Stimulated activated naive CD8-positive, alpha-beta T cell treated with anti-CD3 and anti-CD28 coated beads, Interleukin-15, amount 100 ng/mL, for 72 hours (primary cell): ENCODE results near the gene ZBTB7C.
"Not testable (repeated sequence)": the region's sequence is repeated elsewhere in the genome, so short reads cannot be mapped to it uniquely, and the experiment has no call there.

Source experiments
- ATAC-seq: fragments of 150-1000 bp; cut with Tn5 transposase; 2 replicates; pipeline ENCODE4 v1.10.0; 2021; ENCODE audit warnings: mild to moderate bottlenecking, moderate library complexity
- DNase-seq, 2 donors: peaks; one replicate each; pipeline ENCODE4 v3.0.0; 2021 to 2022
- H3K27ac Mint-ChIP-seq, 2 donors: one replicate each; pipeline ENCODE4 v1.8.0; 2022; ENCODE audit warnings: mild to moderate bottlenecking in 2 of 2, mixed read lengths in 2 of 2, moderate library complexity in 2 of 2
- H3K27me3 Mint-ChIP-seq: one replicate; pipeline ENCODE4 v1.8.0; 2022; ENCODE audit warnings: mixed read lengths
- H3K4me1 Mint-ChIP-seq: one replicate; pipeline ENCODE4 v1.8.0; 2022; ENCODE audit warnings: mild to moderate bottlenecking, mixed read lengths
- H3K4me3 Mint-ChIP-seq, 2 donors: one replicate each; pipeline ENCODE4 v1.8.0; 2022; ENCODE audit warnings: mild to moderate bottlenecking in 2 of 2, mixed read lengths in 2 of 2, moderate library complexity in 1 of 2
- H3K9me3 Mint-ChIP-seq, 2 donors: one replicate each; pipeline ENCODE4 v1.8.0; 2022; ENCODE audit warnings: mixed read lengths in 2 of 2

Gene ZBTB7C

DNA sequence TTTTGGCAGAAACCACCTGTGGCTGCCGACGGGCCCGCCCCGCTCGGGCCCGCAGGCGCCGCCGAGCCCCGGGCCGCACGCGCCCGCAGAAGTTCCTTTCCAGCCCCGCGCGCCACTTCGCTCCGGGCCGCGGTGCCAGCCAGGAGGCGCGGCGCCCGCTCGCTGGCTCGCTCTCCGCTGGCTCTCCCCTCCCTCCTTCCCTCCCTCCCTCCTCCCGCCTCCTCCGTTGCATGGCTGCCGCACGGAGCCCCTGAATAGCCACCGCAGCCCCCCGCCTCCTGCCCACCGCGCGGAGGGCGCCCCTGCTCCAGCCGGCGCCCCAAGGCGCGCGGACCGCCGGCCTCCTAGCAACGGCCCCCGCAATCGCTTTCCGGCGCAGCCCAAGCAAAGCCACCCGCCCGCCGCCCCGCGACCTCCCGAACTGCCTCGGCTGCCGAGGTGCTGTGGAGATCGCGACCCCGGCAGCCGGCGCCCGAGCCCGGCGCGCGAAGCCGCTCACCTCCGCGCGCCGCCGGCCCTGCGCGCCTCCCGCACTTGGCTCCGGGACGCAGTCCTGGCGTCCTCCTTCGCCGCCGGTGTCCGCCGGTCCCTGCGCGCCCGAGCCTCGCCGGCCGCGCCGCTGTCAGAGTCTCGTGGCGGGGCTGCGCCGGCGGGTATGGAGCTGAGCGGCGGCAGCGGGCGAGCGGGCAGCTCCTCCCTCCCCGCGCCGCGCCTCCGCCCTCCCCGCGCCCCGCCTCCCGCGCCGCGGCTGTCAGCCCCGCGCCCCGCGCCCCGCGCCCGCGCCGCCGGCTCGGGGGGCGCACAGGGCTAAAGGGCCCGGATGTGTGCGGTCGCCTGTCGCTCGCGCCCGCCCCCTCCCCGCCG, at the start of gene ZBTB7C:
ZBTB7C (minus strand) TSS at position 657 of the 864 bp plus-strand sequence.
- peak within 1 kb of the TSS; percentile 66 to 75 for H3K4me3 Mint-ChIP-seq
- peak; percentile 12 to 15 for DNase-seq
- peaks cover 79% of the 10 kb centered on the region for H3K27me3 Mint-ChIP-seq
- no peak within 1 kb of the TSS for H3K27ac Mint-ChIP-seq
- H3K9me3 Mint-ChIP-seq: no peaks in the 10 kb centered on the region
- peak; percentile 39 for ATAC-seq
- H3K4me1 Mint-ChIP-seq: peaks cover 6% of the 10 kb centered on the region

DNA sequence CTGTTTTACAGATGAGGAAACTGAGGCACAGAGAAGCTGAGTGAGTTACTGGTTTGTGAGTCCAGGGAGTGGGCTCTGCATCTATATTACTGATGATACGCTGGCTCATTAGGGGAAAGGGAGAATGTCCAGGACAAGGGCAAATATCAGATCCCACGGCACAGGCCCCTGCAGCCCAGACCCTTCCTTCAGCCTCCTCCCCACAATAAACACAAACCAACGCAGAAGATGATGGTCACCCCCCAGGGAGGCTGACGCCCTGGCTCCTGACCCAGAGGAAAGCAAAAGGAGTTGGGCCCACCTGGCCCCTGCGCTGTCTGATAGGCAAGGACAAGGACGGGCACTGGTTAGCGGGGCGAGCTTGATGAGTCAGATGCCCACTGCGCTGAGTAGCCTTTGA, 47.7 kb upstream of the ZBTB7C start:
- DNase-seq (no peak), ATAC-seq (no peak)
- Mint-ChIP-seq H3K27ac (no peak overlapping the region), H3K4me3 (no peak overlapping the region), H3K4me1 (peaks cover 31% of the 10 kb centered on the region), H3K9me3 (no peaks in the 10 kb centered on the region), H3K27me3 (peaks cover 86% of the 10 kb centered on the region)

- no peak overlapping the region for H3K4me3 Mint-ChIP-seq
Observed at GRCh38 chr18:48455555-48456478, 46.6 kb upstream of the ZBTB7C start.

GRCh38 chr18:48454261-48454757, 45.1 kb upstream of the ZBTB7C start:
- Mint-ChIP-seq H3K9me3 (no peaks in the 10 kb centered on the region), H3K4me3 (no peak overlapping the region), H3K4me1 (peaks cover 31% of the 10 kb centered on the region), H3K27ac (no peak overlapping the region), H3K27me3 (peaks cover 83% of the 10 kb centered on the region)
- no peak for DNase-seq
- no peak for ATAC-seq

More at GRCh38 chr18:48455555-48456478, 46.6 kb upstream of the ZBTB7C start:
- ATAC-seq (peak; percentile 83), DNase-seq (peak; percentile 42 to 55)
- H3K4me1 Mint-ChIP-seq: peaks cover 31% of the 10 kb centered on the region
- H3K9me3 Mint-ChIP-seq: no peaks in the 10 kb centered on the region
- peaks cover 83% of the 10 kb centered on the region for H3K27me3 Mint-ChIP-seq
- H3K27ac Mint-ChIP-seq: peak overlapping the region in 1 of 2 donors; percentile 89

DNA sequence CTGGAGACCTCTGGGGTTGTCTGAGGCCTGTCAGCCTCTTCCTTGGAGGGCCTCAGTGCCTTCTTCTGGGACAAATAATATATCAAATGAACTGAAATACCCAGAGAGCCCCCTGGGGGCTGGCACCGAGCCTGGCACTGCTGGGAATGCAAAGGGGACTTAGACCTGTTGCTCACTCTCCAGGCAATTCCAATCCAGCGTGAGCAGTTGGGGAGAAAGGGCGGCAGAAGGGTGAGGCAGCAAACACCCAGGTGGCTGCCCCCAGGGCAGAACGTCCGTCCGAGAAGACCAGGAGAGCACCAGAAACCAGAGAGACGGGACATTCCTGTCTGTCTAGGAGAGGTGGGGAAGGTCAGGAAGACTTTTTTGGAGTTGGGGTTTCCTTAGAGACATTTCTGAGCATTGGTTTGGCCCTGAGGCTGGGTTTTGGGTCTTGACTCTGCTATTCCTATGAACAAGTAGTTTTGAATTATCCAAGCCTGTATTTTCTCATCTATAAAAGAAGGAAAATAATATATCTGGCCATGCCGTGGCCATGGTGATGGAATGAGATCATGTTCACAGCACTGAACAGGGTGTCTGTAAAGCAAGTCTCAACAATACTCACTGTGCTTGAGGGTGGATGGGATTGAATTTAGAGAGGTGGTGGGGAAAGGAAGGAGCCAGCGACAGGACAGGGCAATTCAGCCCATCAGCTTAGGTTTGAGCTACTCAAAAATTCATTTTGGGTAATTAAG, 44.3 kb upstream of the ZBTB7C start:
- H3K4me1 Mint-ChIP-seq: peaks cover 31% of the 10 kb centered on the region
- ATAC-seq: no peak
- no peak overlapping the region for H3K4me3 Mint-ChIP-seq
- DNase-seq: no peak
- no peaks in the 10 kb centered on the region for H3K9me3 Mint-ChIP-seq
- no peak overlapping the region for H3K27ac Mint-ChIP-seq
- H3K27me3 Mint-ChIP-seq: peaks cover 84% of the 10 kb centered on the region

- H3K27me3 Mint-ChIP-seq: peaks cover 88% of the 10 kb centered on the region
- no peak for ATAC-seq
- no peak overlapping the region for H3K27ac Mint-ChIP-seq
- H3K9me3 Mint-ChIP-seq: no peaks in the 10 kb centered on the region
- H3K4me3 Mint-ChIP-seq: no peak overlapping the region
- no peak for DNase-seq
- H3K4me1 Mint-ChIP-seq: peaks cover 31% of the 10 kb centered on the region
Observed at GRCh38 chr18:48452861-48453323, 43.7 kb upstream of the ZBTB7C start.

DNA sequence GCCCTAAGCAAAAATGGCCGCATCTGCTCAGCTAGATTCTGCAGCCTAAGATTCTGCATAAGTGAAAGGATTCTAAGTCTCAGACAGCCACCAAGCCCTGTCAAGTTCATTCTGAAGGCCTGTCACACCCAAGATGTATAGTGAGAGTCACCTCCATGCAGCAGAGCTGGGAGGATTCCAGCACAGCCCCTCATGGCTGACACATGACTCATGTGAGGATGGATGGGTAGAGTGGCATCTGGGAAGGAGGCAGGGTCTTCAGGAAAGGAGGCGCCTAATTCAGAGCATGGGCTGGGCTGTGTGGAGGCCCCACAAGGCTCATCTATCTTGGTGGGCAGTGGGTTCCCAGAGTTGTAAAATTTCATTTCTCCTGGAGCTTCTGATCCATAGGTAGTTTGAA, 41.5 kb upstream of the ZBTB7C start:
- no peak overlapping the region for H3K4me3 Mint-ChIP-seq
- H3K9me3 Mint-ChIP-seq: no peaks in the 10 kb centered on the region
- H3K27me3 Mint-ChIP-seq: peaks cover 82% of the 10 kb centered on the region
- no peak for DNase-seq
- ATAC-seq: no peak
- peak overlapping the region in 1 of 2 donors; percentile 59 for H3K27ac Mint-ChIP-seq
- H3K4me1 Mint-ChIP-seq: peaks cover 17% of the 10 kb centered on the region

GRCh38 chr18:48446582-48447225, 37.5 kb upstream of the ZBTB7C start:
- H3K27me3 Mint-ChIP-seq: peaks cover 74% of the 10 kb centered on the region
- H3K27ac Mint-ChIP-seq: no peak overlapping the region

GRCh38 chr18:48445540-48445939, 36.4 kb upstream of the ZBTB7C start:
- H3K4me1 Mint-ChIP-seq: peaks cover 6% of the 10 kb centered on the region
- peaks cover 76% of the 10 kb centered on the region for H3K27me3 Mint-ChIP-seq
- no peak overlapping the region for H3K4me3 Mint-ChIP-seq
- H3K9me3 Mint-ChIP-seq: no peaks in the 10 kb centered on the region
- DNase-seq: peak; percentile 66 to 72
- peak; percentile 71 for ATAC-seq
- no peak overlapping the region for H3K27ac Mint-ChIP-seq

More at GRCh38 chr18:48446582-48447225, 37.5 kb upstream of the ZBTB7C start:
- ATAC-seq (peak; percentile 80), DNase-seq (peak; percentile 65 to 66)
- Mint-ChIP-seq H3K4me1 (peaks cover 6% of the 10 kb centered on the region), H3K9me3 (no peaks in the 10 kb centered on the region), H3K4me3 (no peak overlapping the region)

GRCh38 chr18:48442761-48443160, 33.6 kb upstream of the ZBTB7C start:
- Mint-ChIP-seq H3K27ac (no peak overlapping the region), H3K4me3 (no peak overlapping the region), H3K27me3 (peaks cover 68% of the 10 kb centered on the region), H3K4me1 (peaks cover 6% of the 10 kb centered on the region), H3K9me3 (no peaks in the 10 kb centered on the region)
- ATAC-seq (no peak), DNase-seq (no peak)

- H3K4me1 Mint-ChIP-seq: peaks cover 1% of the 10 kb centered on the region
- H3K27me3 Mint-ChIP-seq: peaks cover 70% of the 10 kb centered on the region
- H3K27ac Mint-ChIP-seq: no peak overlapping the region
- no peaks in the 10 kb centered on the region for H3K9me3 Mint-ChIP-seq
- DNase-seq: no peak
- no peak for ATAC-seq
- H3K4me3 Mint-ChIP-seq: no peak overlapping the region
Observed at GRCh38 chr18:48441405-48441881, 32.3 kb upstream of the ZBTB7C start.

DNA sequence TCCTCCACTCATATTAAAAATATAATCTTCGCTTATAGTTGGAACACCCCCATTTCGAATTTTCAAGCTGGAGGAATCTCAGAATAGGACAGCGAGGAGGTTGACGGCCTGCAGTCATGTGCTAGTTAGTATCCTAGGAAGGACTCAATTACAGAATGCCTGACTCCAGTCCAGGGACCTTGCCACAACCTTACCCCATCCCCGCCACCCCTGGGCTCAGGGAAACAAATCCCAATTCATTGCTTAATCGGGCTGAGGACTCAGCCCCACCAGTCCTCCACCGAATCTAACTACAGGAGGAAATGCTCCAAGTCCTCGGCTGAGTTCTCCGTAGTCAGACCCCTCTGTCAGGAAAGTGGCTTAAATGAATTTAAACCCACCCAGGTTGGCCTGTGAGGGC, 31.7 kb upstream of the ZBTB7C start:
- H3K27ac Mint-ChIP-seq: no peak overlapping the region
- no peak for DNase-seq
- H3K4me1 Mint-ChIP-seq: no peaks in the 10 kb centered on the region
- ATAC-seq: no peak
- H3K27me3 Mint-ChIP-seq: peaks cover 70% of the 10 kb centered on the region
- no peaks in the 10 kb centered on the region for H3K9me3 Mint-ChIP-seq
- no peak overlapping the region for H3K4me3 Mint-ChIP-seq

- Mint-ChIP-seq H3K4me3 (no peak overlapping the region), H3K9me3 (peaks cover 0 to 4% of the 10 kb centered on the region in 2 donors), H3K4me1 (no peaks in the 10 kb centered on the region), H3K27me3 (peaks cover 44% of the 10 kb centered on the region), H3K27ac (no peak overlapping the region)
- ATAC-seq (no peak), DNase-seq (no peak)
Observed at GRCh38 chr18:48436907-48437306, 27.7 kb upstream of the ZBTB7C start.

DNA sequence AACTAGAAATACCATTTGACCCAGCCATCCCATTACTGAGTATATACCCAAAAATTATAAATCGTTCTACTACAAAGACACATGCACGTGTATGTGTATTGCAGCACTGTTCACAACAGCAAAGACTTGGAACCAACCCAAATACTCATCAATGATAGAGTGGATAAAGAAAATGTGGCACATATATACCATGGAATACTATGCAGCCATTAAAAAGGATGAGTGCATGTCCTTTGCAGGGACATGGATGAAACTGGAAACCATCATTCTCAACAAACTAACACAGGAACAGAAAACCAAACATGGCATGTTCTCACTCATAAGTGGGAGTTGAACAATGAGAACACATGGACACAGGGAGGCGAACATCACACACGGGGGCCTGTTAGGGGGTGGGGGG, 25.2 kb upstream of the ZBTB7C start:
- DNase-seq, ATAC-seq, H3K27ac Mint-ChIP-seq, H3K4me1 Mint-ChIP-seq, H3K4me3 Mint-ChIP-seq, H3K9me3 Mint-ChIP-seq: not testable (repeated sequence)
- H3K27me3 Mint-ChIP-seq: peaks cover 33% of the 10 kb centered on the region
